A673 (cell line): Measurements from ENCODE around the gene VCAN. TPM values are rescaled to one million over a fixed set of nuclear protein-coding genes. Genes with fewer than 3 reads are reported as not detected.

Source experiments
- BruUV-seq: library from RNA; stranded (reverse); fragments of 400-500 nt; replicated peaks from 2 replicates; lab custom pipeline; 2021; lab: Mats Ljungman, UMichigan
- CTCF ChIA-PET: fragments of 300-600 bp; sonication (Branson Sonifier 250); formaldehyde crosslinking; loops from one replicate; lab custom pipeline; 2022; ENCODE audit warnings: antibody characterized with exemption; lab: Charles Lee
- POLR2A ChIA-PET: fragments of 300-600 bp; sonication (Branson Sonifier 250); formaldehyde crosslinking; loops from one replicate; lab custom pipeline; 2022; ENCODE audit warnings: antibody characterized with exemption; ENCODE audit not compliant: low non-redundant PET; lab: Charles Lee
- DNase-seq: peaks from one replicate; pipeline ENCODE4 v3.0.0-alpha.2; 2015; ENCODE audit warnings: low spot score
- H3K27ac ChIP-seq: fragments of 200-600 bp; sonication (generic); 2 replicates; pipeline ENCODE4 v1.5.1; 2016; ENCODE audit warnings: mixed run types, low read depth, mild to moderate bottlenecking, mixed read lengths, antibody characterized with exemption, low read length; ENCODE audit not compliant: poor library complexity, severe bottlenecking
- H3K27me3 ChIP-seq: fragments of 200-600 bp; sonication (generic); replicated peaks from 2 replicates; pipeline ENCODE4 v1.6.1; 2017; ENCODE audit warnings: mixed run types, low read depth, mild to moderate bottlenecking, mixed read lengths, antibody characterized with exemption, low read length; ENCODE audit not compliant: insufficient read depth, poor library complexity
- H3K36me3 ChIP-seq: fragments of 200-600 bp; sonication (generic); 2 replicates; pipeline ENCODE4 v1.6.1; 2016; ENCODE audit warnings: mixed run types, mild to moderate bottlenecking, mixed read lengths, antibody characterized with exemption, low read length; ENCODE audit not compliant: insufficient read depth, poor library complexity, severe bottlenecking
- H3K4me1 ChIP-seq: fragments of 200-600 bp; sonication (generic); 2 replicates; pipeline ENCODE4 v1.6.1; 2017; ENCODE audit warnings: mixed run types, mild to moderate bottlenecking, mixed read lengths, antibody characterized with exemption, low read length; ENCODE audit not compliant: insufficient read depth, poor library complexity, severe bottlenecking
- H3K4me3 ChIP-seq: fragments of 200-600 bp; sonication (generic); 2 replicates; pipeline ENCODE4 v1.5.1; 2016; ENCODE audit warnings: low read depth, mixed run types, mild to moderate bottlenecking, mixed read lengths, low read length; ENCODE audit not compliant: poor library complexity, severe bottlenecking
- H3K9me3 ChIP-seq: fragments of 200-600 bp; sonication (generic); 2 replicates; pipeline ENCODE4 v1.6.1; 2016; ENCODE audit warnings: mixed run types, low read depth, mild to moderate bottlenecking, mixed read lengths, antibody characterized with exemption, low read length; ENCODE audit not compliant: poor library complexity, severe bottlenecking
- EZH2 ChIP-seq: fragments of 200-600 bp; sonication (generic); IDR thresholded peaks from 2 replicates; pipeline ENCODE4 v1.6.1; 2017; ENCODE audit warnings: borderline replicate concordance, low read depth, mild to moderate bottlenecking, mixed read lengths, antibody characterized with exemption, low read length; ENCODE audit not compliant: poor library complexity, severe bottlenecking
- intact Hi-C: fragments of 100-400 bp; cut with micrococcal nuclease; formaldehyde crosslinking; loops from one replicate; pipeline ENCODE4 v1.10.0; 2022; ENCODE audit not compliant: unreplicated experiment
- total RNA-seq: library from RNA; stranded (reverse); gene quantifications from 2 replicates; pipeline ENCODE4 v1.2.3, GENCODE V29; 2021
- TF ChIP-seq, protein P1 (sequence below): fragments of 300-800, 200-600 bp; sonication (generic); conservative IDR thresholded peaks from 2 replicates; pipeline ENCODE4 v1.5.1; 2017; ENCODE audit warnings: low read depth, mild to moderate bottlenecking, antibody characterized with exemption, low read length, moderate library complexity, mixed read lengths

The VCAN gene
- total RNA-seq, 1 experiment from 2014 or later: 0.90 TPM

DNA sequence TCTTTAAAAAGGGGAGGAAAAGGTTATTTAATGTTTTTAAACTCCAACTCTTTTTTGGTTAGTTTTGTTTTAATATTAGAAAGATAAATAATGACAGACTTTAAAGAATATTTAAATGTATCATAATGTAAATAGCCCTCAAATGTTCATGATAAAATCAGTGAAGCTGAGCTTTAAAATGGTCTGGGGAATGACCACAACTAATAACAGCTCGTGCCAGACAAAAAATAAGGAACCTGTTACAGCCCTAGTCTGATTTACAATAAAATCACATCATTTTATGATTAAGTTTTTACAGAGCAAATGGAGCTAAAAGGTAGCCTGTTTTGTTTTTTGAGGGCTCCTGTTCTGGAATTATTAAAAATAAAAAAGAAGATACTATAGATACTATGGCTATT lies 46.1 kb downstream of the VCAN start:
- Histone ChIP-seq H3K9me3 (no peaks in the 10 kb centered on the region), H3K27me3 (no peaks in the 10 kb centered on the region), H3K36me3 (no peaks in the 10 kb centered on the region), H3K27ac (no peak overlapping the region), H3K4me3 (no peak overlapping the region), H3K4me1 (no peaks in the 10 kb centered on the region)
- no TSS peak for BruUV-seq
- CTCF ChIA-PET: no interaction called here
- DNase-seq: no peak
- POLR2A ChIA-PET: no interaction called here
- intact Hi-C loops: no loop called here
- TF ChIP-seq EZH2: no peak
- TF ChIP-seq, protein P1, sequence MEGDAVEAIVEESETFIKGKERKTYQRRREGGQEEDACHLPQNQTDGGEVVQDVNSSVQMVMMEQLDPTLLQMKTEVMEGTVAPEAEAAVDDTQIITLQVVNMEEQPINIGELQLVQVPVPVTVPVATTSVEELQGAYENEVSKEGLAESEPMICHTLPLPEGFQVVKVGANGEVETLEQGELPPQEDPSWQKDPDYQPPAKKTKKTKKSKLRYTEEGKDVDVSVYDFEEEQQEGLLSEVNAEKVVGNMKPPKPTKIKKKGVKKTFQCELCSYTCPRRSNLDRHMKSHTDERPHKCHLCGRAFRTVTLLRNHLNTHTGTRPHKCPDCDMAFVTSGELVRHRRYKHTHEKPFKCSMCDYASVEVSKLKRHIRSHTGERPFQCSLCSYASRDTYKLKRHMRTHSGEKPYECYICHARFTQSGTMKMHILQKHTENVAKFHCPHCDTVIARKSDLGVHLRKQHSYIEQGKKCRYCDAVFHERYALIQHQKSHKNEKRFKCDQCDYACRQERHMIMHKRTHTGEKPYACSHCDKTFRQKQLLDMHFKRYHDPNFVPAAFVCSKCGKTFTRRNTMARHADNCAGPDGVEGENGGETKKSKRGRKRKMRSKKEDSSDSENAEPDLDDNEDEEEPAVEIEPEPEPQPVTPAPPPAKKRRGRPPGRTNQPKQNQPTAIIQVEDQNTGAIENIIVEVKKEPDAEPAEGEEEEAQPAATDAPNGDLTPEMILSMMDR: no peak

DNA sequence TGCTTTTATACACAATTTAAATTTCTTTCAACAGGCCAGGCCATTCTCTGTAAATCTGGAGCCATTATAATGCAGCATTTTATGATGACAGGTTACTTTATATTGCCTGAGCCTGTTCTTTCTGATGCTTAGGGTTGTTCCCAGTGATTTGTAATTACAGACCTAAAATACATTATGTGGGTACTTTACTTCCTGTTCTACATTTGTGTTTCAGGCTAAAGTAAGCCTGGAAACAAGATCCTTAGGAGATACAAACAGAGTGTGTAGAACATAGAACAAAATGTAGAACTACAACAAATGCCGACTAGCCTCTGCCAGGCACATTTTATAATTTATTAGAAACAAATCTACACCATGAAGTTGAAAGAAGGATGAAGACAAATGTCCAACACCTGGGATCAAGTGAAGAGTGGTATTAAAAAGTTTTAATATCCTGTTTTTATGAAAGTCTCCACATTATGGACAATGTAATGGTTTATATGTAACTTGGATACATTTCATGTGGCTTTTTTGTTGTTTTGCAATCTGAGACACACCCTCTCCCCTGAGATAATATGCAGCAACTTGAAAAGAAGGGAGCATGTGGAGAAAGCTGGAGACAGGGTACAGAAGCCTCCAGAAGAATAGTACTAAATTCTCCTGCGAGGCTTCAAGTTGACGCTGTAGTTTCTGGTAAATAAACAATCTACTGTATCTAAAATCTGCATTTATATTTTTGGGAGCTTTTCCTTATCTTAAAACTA lies 46.9 kb downstream of the VCAN start:
- Histone ChIP-seq H3K27me3 (no peaks in the 10 kb centered on the region), H3K4me1 (no peaks in the 10 kb centered on the region), H3K4me3 (no peak overlapping the region), H3K9me3 (no peaks in the 10 kb centered on the region), H3K27ac (no peak overlapping the region), H3K36me3 (no peaks in the 10 kb centered on the region)
- TF ChIP-seq, protein P1: no peak
- no peak for TF ChIP-seq EZH2
- CTCF ChIA-PET: no interaction called here
- no TSS peak for BruUV-seq
- POLR2A ChIA-PET: no interaction called here
- no peak for DNase-seq
- intact Hi-C loops: no loop called here

- TF ChIP-seq EZH2: no peak
- TF ChIP-seq, protein P1: no peak
Measured at GRCh38 chr5:83522446-83522845, 50.9 kb downstream of the VCAN start.

More at GRCh38 chr5:83522446-83522845, 50.9 kb downstream of the VCAN start:
- intact Hi-C loops: no loop called here
- ChIA-PET CTCF (no interaction called here), POLR2A (no interaction called here)
- no TSS peak for BruUV-seq
- no peak for DNase-seq
- H3K4me1 ChIP-seq: no peaks in the 10 kb centered on the region
- no peak overlapping the region for H3K4me3 ChIP-seq
- no peak overlapping the region for H3K27ac ChIP-seq
- H3K9me3 ChIP-seq: no peaks in the 10 kb centered on the region
- no peaks in the 10 kb centered on the region for H3K27me3 ChIP-seq
- no peaks in the 10 kb centered on the region for H3K36me3 ChIP-seq
